HG02759 (cell line): Measurements from ENCODE around the gene YTHDF1.
A peak's percentile ranks its signal among the peaks of the same experiment; 100 is the strongest.
"Not testable (repeated sequence)": the region's sequence is repeated elsewhere in the genome, so short reads cannot be mapped to it uniquely, and the experiment has no call there.

Source experiments
- ATAC-seq: cut with Tn5 transposase; IDR thresholded peaks from one replicate; pipeline ENCODE4 v1.9.1; 2021; ENCODE audit warnings: mild to moderate bottlenecking, moderate library complexity; ENCODE audit not compliant: unreplicated experiment

YTHDF1 gene

DNA sequence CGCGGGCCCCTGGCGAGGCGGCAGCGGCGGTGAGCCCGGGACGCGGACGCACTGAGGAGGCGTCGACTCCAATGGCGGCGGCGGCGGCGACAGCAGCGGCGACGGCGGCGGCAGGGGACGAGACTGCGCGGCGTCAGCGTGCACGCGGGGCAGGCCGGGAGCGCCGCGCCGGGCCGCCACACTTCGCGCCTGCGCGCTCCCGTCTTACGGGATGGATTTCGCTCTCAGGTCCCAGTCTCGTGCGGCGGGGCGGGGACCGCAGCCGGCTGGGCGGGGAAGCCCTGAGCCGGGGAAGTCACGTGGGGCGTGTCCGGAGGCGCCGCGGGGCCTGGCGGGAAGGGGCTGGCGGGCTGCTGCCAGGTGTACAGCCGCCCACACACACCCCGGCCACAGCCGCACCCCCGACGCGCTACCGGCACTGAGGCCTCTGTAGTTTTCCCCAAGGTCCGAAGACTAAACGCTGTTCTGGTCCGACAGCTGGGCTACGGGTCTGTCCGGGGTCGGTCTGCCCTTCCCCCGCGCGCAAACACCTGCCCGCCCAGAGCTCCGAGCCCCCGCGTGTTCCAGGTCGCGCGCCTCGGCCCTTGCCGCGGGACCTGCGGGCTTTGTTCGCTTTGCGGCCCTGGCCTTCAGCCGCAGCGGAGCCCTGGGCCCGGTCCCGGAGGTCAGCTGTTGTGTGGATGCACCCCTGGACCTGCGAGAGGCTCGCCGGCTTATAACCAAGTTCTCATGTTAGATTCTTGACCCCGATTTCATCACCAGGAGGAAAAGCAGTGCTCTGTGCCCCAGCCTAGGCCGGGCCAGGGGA, at the start of gene YTHDF1:
Gene YTHDF1, minus strand, starts transcription at position 91 of the 808 bp plus-strand sequence. CDS start 239 bp downstream, outside the sequence.
- peak; percentile 91 for ATAC-seq

DNA sequence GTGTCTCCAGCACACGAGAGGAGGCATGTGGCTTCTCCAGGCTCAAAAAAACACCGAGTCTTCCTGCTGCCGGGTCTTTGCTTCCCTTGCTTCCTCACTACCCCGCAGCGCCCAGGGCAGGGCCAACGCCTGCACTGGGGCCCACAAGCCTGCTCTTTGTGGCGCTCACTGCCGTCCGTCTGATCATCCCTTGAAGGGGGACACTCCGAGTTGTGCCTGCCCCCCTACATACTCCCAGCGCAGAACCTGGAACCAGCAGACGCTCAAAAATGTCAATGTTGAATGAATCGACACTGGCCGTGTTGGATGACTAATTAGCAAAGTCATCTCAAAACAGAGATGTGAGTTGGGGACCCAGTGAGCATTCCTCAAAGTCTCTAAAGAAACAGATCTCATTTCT, 48.6 kb upstream of the YTHDF1 start:
- ATAC-seq: no peak

DNA sequence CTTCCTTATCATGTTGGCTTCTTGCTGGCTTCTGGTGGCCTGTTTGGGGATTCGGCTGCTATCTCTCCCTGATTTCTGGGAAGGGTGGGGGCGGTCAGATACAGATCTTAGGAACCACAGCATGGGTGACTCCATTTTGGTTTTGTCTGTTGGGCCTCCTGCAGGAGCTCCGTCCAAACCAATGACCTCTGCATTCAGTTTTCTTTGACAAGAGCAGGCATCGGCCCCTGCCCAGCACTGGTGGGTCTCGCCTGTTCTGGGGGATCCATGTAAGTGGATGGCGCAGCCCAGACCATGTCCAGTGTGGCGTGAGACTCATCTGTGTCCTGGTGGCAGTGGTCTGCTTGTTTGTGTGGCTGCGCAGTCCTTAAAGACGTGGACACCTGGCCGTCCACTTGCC, 48.1 kb upstream of the YTHDF1 start:
- ATAC-seq: no peak

DNA sequence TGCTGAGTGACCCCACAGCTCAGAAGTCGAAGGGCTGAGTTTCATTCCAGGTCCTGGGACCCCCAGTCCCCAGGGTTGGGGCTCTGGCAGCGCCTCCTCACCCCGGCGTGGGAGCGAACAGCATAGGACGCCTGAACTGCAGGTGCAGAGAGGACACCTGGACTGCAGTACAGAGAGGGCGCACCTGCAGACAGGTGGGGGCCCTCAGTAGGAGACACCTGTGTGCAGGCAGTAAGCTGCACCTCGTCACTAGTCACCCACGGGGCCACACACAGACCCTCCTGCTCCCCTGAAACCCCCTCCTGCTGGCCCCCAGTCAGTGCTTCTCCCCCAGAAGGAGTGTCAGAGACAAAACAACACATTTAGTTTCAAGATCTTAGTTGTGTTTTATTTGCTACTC, 46.9 kb upstream of the YTHDF1 start:
- ATAC-seq: no peak

DNA sequence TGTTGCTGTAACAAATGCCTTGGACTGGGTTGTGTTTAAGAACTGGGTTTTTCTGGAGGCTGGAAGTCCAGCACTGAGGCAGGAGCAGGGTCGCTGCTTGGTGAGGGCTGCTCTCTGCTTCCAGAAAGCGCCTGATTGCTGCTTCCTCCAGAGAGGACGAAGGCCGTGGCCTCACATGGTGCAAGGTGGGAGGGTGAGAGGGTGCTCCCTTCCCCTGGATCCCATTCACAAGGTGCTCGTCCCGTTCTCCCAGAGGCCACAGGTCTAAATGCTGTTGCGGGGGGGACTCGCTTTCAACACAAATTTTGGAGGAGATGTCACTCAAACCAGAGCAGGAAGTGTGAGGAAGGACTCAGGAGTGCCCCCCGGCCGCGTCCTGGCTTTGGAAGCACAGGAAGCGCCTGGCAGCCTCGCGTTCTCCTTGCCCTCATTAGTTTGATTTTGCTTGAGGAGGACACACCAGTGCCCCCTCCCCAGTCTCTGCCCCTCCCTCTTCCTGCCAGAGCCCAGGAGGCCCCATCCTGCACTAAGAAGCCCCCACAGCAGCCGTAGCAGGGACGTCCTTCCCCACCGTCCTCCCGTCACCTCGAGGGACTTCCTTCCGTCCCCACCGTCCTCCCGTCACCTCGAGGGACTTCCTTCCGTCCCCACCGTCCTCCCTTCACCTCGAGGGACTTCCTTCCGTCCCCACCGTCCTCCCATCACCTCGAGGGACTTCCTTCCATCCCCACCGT, 46.0 kb upstream of the YTHDF1 start:
- no peak for ATAC-seq

DNA sequence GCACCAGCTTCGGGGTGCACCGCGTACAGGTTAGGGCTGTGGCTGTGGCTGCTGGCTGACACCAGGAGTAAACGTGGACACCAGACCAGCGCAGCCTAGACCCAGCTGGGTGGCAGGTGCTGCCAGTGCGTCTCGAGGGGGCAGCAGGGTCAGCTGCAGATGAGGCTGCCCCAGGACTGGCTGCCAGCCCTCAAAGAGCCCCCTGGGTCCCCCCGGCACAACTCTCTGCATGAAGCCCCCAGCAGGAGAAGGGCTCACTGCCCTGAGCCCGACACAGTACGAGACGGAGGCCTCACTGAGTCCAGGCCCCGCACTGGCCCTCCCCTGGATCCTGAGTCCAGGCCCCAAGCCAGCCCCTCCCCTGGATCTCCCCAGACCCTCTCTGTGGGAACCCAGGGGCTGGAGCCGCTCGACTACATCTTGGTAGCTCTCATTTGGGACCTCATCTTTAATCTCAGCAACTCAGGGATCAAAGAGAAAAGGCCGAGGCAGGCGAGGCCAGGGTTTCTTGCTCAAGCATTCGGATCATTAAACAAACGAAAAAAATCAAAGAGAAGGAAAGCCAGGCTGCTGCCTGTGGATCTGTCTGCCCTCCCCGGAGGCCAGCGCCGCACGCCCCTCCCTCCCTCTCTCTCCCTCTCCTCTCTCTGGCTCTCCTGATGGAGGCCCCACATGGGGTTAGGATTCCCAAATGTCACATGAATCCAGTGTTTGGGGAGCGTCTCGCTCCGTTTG, 45.3 kb upstream of the YTHDF1 start:
- no peak for ATAC-seq

DNA sequence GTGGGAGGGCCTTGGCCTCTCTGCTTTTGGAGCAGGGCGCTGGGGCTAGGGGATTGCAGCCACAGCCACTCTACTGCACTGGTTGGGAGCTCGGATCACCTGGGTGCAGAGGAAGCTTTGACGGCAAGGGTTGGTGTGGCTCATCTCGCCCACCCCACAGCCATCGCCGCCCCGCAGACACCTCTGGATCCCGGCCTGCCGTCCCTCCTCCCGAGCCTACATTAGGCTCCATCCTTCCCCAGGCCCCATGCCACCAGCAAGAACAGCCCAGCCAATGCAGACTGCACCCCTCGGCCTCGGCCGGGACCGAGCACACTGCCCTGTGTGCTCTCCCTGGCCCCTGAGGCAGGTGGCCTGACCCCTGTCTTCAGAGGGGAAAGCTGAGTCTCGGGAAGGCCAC, 44.6 kb upstream of the YTHDF1 start:
- no peak for ATAC-seq

DNA sequence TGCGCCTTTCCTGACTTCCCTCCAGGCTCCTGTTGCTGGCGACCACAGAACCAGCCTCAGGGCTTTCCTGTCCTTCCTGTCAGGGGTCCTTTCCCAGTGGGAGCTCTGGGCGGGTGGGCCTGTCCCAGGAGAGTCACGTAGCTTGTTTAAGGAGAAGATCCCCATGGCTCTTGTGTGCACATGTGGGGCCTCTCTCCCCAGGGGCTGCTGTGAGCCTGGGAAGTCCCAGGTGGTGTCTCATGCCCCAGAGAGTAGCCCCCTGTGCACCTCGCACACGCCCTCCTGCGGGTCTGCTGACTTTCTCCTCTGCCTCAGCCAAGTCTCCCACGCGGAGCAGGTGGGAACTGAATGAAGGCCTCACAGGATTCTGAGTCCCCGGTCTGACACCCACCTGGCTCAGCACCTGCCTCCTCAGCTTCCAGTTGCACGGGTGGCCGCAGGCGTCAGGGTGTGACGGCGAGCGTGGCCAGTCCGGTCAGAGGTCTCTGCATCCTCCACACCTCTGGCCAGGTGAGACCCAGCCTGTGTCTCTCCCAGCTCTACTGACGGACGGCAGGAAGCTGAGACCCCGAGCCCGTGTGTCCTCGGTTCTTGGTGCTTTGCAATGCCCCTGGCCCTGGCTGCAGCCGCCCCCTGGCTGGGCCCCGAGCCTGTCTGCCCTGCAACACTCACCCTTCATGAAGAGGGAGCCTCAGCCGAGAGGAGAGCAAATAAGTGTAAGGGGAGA, 44.0 kb upstream of the YTHDF1 start:
- ATAC-seq: no peak

DNA sequence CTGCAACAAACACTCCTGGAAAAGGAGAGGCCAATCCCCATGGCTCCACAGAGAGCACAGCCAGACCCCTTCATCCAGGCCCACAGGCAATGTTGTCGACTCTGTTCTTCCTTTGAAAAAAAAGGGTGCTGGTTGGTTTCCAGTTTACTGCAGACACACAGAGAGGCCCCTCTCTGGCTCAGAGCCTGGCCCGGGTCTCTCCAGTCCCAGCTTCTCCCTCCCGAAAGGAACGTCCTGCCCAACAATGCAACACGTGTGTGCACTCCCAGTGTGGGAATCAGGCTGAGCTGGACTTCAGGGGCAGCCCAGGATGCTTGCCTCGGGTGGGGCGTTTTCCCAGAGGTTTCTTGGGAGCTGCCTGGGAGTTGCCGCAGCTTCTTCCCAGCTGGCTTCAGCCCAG, 42.9 kb upstream of the YTHDF1 start:
- ATAC-seq: no peak

DNA sequence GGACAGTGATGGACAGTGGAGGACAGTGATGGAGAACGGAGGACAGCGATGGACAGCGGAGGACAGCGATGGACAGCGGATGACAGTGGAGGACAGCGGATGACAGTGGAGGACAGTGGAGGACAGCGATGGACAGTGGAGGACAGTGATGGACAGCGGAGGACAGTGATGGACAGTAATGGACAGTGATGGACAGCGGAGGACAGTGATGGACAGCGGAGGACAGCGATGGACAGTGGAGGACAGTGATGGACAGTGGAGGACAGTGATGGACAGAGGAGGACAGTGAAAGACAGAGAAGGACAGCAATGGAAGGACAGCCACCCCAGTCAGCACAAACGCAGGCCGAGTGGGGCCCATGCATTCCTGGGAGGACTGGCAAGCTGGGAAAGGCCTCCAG, 41.7 kb upstream of the YTHDF1 start:
- ATAC-seq: no peak

DNA sequence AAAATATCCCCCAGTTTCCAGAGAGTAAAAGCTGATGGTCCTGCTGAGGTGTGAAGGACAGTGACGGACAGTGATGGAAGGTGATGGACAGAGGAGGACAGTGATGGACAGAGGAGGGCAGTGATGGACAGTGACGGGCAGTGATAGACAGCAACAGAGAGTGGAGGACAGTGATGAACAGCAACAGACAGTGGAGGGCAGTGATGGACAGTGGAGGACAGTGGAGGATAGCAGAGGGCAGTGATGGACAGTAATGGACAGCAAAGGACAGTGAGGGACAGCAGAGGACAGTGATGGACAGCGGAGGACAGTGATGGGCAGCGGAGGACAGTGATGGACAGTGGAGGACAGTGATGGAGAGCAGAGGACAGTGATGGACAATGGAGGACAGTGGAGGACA, 41.0 kb upstream of the YTHDF1 start:
- ATAC-seq: no peak

DNA sequence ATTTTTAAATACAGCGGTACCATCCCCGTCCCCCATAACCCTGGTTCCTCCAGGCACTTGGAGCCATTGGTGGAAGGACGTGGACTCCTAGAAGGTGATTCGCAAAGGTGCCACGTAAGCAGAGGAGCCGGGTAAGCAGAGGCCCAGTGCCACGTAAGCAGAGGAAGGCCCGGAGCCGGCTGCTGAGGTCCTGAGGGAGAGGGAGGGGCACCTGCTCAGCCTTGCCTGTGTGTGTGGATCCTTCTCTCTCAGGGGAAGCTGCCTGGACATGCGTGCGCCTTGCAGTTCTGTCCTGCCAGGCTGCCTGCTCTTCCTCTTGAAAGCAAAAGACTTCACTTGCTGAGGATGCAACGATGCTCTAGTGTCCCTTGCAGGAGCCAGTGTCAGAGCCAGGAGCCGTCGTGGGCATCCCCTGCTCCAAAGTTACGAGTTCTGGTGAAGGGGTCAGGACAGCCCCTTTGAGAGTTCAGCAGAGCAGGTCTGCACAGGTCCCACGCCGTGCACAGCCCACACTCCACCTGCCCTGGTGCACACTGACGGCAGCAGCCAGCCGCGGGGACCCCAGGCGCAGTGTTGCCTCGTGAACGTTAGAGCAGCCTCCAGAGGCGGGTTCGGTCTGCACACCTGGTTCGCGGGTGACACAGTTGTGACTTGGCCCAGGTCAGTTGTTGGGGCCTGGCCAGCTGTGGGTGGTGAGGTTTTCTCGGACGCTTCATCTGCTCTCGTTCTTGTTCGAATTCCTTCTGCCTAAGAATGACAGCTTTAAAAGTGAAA, 40.2 kb upstream of the YTHDF1 start:
- ATAC-seq: no peak

DNA sequence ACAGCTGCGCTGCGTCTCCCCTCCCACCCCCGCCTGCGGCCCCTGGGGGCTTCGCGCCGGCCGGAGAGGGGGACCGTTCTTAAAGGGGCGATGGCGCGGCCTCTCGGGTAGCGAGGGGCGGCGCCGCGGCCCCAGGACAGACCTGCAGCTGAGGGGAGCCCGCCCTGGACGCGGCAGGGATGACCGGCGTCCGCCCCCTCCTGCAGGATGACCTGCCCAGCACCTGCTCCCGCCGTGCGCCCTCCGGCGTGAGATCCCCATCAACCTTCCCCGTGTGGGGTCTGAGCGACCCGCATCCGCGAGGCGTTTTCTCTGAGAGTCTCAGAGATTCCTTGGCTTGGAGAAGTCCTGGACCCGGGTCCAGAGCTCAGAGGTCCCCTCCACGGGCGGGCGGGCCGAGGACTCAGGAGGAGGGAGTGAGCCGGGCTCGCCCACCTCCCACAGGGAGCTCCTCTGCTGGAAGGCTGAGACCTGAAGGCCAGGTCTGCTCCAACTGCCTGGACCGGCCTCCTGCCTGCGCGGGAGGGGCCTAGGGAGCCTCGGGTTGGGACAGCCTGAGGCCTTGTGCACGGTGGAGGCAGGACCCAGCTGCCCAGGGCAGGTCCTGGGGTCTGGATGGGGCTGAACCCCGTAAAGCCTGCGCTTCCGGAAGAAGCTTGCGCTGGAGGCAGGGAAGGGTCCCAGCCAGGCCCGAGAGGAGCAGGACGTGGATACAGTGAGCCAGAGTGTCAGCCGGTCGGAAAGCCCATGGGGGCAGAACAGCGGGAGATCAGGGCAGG, 38.9 kb upstream of the YTHDF1 start:
- ATAC-seq: no peak

DNA sequence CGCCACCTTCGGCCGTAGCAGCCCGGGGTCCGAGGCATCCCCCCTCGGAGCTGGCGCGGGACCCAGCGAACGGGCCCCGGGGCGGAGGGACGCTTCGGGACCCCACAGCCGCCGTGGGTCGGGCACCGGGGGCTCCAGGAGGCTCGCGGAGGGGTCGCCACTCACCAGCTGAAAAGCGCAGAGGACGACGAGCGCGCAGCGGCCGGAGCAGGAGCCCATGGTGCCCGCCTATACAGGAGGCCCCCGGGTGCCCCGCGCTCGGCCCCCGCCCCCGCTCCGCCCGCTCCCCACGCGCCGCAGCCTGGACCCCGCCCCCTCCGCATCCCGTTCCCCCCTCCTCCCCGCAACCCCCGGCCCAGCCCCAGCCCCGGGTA, 38.3 kb upstream of the YTHDF1 start, which contains the start of gene NKAIN4:
Gene NKAIN4, minus strand, starts transcription at position 232 of the 374 bp plus-strand sequence. Its CDS starts 13 bp downstream, at position 219.
- ATAC-seq: no peak

DNA sequence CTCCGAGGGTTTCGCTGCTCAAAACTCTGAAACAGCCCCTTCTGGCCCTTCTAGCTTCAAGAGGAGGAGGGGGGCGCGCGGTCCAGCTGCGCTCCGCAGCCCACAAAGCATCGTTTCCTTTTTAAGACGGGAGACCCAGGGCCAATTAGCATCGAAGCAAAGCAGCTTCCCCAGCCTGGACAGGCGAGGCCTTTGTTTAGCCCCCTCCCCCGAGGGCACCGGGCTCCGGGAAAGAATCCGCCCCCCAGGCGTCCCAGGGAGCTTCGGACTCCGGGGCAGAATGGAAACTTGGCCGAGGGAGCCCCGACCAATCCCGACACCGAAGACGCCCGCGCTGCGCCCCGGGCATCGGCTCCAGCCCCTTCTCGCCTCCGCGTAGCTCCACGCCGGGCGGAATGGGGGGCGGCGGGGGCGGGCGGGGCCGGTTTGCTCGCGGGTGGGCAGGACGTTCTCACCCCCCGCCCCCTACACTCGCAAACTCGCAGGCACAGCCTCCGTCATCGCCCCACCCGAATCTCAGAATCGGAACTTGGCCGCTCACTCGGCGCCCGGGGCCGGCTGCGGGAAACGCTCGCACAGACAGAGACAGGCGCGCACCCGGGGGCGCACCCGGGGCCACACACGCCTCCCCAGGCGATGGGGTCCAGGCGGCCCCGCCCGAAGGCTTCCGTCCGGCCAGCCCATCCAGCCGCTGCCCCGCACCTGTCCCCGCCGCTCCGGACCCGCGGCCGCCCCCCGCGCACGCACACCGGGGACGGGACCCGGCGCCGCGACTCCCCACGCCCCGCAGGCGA, 37.7 kb upstream of the YTHDF1 start:
- no peak for ATAC-seq

DNA sequence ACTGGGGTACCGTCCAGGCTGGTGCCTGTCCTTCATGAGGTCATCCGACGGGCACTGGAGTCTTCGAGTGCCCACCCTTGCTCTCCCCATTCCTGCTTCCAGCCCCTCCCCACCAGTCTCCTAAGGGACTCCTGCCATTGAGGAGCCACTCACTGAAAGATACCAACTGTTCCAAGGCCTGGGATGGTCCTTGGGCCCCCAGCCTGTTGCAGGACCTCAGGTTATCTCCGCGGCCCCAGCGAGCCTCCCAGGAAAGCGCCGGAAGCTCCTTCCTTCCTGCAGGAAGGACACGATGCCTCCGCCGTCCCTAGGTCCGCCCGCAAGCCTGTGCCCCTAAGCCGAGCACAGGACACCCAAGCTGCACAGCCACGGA, 37.1 kb upstream of the YTHDF1 start:
- no peak for ATAC-seq

DNA sequence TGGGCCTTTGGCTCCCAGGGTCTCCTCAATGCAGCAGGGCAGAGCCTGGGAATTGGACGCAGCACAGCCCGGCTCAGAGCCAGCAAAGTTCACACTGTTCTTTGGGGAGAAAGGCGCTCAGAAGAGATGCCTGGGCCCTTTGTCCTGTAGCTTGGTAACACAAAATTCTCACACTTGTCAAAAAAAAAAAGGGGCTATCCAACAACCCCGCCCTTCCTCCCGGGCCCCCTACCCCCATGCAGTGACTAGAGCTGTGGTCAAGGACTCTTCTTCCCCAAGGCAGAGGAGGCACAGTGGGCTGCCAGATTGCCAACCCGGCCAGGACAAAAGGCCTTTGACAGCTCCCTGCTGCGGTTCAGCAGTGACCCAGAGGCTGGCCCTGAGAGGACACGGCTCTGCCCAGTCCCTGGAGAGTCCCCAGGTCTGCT, 36.4 kb upstream of the YTHDF1 start:
- no peak for ATAC-seq

DNA sequence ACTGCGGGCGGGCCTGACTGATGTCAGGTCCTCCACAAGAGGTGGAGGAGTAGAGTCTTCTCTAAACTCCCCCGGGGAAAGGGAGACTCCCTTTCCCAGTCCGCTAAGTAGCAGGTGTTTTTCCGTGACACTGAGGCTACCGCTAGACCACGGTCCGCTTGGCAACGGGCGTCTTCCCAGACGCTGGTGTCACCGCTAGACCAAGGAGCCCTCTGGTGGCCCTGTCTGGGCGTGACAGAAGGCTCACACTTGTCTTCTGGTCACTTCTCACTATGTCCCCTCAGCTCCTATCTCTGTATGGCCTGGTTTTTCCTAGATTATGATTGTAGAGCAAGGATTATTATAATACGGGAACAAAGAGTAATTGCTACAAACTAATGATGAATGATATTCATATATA, 35.4 kb upstream of the YTHDF1 start:
- ATAC-seq: not testable (repeated sequence)

DNA sequence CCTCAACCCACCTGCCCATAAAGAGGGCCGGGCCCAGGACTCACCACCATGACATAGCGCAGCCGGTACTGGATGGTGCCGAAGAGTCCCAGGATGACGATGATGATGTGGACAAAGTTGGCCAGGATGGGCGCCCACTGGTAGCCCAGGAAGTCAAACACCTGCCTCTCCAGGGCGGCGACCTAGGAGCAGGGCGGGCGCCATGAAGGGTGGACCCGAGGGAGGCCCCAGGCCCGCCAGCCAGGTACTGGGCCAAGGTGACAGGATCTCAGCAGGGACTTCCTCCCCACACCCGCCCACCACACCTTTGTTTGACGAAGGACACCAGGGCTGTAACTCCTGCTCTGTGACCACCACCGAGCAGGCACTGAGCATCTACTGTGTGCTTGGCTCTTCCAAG, 34.0 kb upstream of the YTHDF1 start:
- ATAC-seq: no peak
